NCI-H2171 (cell line): ENCODE data around the gene LDLRAD3.
"Not testable (repeated sequence)": the region's sequence is repeated elsewhere in the genome, so short reads cannot be mapped to it uniquely, and the experiment has no call there.

Experiments used
- DNase-seq: peaks from one replicate; lab custom pipeline; 2025; lab: John Stamatoyannopoulos, UW

Gene LDLRAD3

GRCh38 chr11:36164506-36165250, 220.8 kb downstream of the LDLRAD3 start:
- DNase-seq = no peak

GRCh38 chr11:36165621-36166397, 221.9 kb downstream of the LDLRAD3 start:
- peak; percentile 36 for DNase-seq

DNA sequence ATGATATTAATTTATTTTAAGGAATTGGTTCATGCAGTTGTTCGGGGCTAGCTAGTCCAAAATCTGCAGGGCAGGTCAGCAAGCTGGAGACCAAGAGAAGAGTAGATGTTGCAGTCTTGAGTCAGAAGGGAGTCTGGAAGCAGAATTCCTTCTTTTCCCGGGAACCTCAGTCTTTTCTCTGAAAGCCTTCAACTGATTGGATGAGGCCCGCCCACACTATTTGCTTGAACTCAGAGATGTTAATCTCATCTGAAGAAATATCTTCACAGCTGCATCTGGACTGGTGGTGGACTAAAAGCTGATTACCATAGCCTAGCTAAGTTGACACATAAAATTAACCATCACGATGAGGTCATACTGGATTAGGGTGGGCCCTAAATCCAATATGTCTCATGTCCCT, 223.2 kb downstream of the LDLRAD3 start:
- DNase-seq = no peak

DNA sequence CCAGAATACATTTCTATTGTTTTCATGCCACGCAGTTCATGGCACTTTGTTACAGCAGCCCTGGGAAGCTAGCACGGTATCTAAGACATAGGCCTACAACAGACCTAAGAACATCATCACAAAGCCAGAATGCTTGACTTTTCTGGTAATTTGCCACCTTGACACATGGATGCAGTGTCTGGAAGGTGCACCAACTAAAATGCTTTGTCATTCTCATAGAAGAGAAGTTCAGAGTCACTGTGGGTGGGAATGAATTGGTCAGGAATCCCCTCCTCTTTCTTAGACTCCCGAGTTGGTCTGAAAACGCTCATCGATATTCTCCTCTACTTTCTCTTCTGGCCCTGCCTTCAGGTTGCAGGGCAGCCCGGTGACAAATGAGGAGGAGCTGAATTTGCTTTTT, 223.9 kb downstream of the LDLRAD3 start:
- DNase-seq = no peak

DNA sequence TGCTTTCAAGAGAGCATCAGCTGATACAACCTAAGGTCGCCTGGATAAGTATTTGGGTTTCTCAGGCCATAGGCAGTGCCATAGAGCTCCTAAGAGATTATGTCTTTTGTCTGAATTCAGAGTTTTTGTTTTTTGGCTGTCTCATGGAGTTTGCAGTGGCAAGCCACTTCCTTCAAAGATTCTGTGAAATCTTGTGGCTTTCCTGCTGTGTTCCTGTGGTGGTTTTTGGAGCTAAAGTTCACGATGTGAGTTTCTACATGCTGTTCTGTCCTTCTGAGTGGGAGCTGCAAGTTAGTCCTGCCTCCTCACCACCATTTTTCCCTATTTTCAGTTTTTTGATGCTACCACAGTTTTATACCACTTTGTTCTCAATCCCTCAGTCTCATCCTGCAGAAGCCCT, 234.0 kb downstream of the LDLRAD3 start:
- DNase-seq = no peak

DNA sequence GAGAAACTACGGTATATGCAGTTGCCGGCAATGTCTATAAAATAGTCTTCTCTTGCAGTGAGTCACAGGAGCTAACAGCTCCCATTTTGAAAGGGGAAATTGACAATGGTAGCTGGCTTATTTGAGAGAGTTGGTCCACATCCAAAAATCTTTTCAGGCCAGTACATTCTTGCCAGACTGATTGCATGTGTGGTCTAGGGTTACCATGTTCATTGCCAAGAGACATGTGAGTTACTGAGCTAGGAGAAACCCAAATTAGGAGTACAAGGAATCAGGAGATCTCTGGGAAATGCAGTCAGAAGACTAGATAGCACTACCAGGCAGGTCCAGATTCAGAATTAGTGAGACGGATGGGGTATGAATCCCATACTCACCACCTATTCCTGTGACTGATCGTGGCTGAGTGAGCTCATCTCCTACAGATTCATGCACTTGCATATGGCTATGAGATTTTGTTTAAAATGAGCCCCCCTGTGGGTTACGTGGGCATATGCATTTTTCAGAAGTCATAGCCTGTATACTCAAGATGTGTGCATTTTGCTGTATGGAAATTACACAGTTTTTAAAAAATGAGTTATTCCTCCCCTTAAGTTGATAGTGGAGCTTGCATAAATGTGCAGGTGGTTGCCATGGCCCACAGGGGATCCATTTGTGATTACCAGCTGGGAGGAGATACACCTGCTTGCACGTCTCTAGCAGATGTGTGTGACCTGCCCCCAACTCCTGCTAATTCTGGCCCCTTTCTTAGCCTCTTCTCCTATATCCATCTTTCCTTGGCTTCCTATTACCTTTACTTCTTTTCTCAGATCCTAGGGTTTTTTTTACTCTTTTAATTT, 242.7 kb downstream of the LDLRAD3 start:
- DNase-seq = peak; percentile 98

GRCh38 chr11:36187622-36188021, 243.8 kb downstream of the LDLRAD3 start:
- no peak for DNase-seq

DNA sequence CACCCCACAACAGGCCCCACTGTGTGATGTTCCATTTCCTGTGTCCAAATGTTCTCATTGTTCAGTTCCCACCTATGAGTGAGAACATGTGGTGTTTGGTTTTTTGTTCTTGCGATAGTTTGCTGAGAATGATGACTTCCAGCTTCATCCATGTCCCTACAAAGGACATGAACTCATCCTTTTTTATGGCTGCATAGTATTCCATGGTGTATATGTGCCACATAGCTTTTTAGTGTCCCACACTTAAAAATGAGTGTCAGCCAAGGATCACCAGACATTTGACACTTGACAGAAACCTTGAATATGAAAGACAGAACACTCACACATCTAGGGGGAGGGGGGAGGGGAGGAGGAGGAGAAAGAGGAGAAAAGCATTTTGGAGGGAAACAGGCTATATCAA, 245.9 kb downstream of the LDLRAD3 start:
- not testable (repeated sequence) for DNase-seq

- no peak for DNase-seq
Measured at GRCh38 chr11:36191941-36192340, 248.1 kb downstream of the LDLRAD3 start.

DNA sequence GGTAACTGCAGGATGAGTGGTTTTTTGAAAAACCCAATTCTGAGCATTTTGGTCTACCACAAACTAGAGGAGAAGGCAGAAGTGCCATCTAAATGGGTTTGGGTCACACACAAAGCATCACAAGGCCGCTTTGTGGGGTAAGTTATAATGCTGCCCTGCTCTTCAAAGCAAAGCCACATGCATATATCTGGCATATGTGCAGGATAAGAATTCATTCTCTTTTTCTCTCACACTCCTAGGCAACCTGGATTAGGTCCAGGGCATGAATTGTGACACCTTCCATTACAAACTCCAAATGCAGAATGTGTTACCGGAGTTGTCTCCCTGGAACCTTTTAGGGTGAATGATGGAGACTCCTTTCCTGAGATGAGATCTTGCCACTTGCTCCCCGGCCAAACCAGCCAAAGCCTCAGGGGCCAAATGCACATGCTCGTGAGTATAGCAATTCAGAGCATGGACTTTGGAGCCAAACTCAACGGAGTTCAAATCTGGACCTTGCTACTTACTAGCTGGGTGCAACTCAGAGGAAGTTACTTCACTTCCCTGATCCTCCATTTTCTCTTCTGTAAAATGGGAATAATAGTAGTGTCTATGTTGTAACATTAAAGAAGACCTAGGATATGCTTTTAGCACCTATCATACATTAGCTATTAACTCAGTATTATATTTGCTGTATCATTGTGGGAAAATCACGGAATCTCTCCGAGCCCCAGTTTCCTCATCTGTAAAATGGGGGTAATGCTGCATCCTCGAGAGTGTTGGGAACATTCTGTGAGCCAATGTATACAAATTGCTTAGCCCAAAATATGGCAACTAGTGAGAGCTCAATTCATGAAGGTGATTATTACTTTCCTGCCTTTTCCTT, 248.8 kb downstream of the LDLRAD3 start:
- no peak for DNase-seq

GRCh38 chr11:36193290-36193619, 249.4 kb downstream of the LDLRAD3 start:
- no peak for DNase-seq

- no peak for DNase-seq
Measured at GRCh38 chr11:36193721-36194120, 249.9 kb downstream of the LDLRAD3 start.

GRCh38 chr11:36195496-36196354, 251.9 kb downstream of the LDLRAD3 start:
- peak; percentile 95 for DNase-seq

DNA sequence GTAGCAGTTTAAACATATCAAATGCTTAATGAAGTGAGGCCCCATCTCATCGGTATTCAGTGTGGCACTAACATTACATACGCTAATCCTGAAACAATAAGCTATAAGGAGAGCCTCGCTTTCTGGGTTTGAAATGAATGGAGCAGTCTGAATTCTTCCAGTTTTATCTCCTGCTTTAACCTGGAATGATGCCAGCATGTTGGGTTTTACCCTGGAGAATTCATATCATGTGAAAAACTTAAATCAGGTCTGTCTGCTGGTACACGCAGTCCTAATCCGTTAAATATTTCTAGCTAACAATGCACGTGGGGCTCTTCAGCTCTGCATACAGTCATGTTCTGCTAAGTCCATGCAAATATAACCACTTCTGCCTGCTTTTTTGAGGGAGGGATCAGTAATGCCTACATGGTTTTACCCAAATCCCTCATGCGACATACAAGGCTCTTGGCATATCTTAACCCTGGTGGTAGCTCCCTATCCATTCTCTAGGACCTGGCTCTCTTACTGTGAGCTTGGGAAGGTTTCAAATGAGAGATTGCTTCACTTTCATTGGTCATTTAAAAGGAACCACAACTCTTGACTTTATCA, 252.6 kb downstream of the LDLRAD3 start:
- DNase-seq = peak; percentile 70

GRCh38 chr11:36201411-36201810, 257.5 kb downstream of the LDLRAD3 start:
- no peak for DNase-seq

DNA sequence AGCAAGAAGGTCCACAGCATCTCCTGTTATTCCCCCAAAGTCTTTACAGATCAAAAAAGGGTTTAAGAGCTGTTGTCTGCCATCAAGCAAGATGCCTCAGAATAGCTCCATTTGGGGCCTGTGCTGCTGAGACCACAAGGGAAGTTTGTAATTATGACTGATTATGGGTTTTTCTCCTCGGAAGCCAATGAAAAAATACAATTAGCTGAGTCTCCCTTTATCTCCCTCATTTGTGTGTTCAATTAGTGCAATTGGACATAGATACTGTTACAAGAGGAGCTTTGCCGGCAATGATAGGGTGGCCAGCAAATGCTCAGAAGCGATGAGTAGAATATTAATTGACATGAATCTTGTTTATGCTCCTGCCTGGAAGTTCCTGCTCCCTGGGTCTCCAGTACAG, 261.7 kb downstream of the LDLRAD3 start:
- DNase-seq = no peak

GRCh38 chr11:36210529-36210928, 266.7 kb downstream of the LDLRAD3 start:
- DNase-seq = no peak

DNA sequence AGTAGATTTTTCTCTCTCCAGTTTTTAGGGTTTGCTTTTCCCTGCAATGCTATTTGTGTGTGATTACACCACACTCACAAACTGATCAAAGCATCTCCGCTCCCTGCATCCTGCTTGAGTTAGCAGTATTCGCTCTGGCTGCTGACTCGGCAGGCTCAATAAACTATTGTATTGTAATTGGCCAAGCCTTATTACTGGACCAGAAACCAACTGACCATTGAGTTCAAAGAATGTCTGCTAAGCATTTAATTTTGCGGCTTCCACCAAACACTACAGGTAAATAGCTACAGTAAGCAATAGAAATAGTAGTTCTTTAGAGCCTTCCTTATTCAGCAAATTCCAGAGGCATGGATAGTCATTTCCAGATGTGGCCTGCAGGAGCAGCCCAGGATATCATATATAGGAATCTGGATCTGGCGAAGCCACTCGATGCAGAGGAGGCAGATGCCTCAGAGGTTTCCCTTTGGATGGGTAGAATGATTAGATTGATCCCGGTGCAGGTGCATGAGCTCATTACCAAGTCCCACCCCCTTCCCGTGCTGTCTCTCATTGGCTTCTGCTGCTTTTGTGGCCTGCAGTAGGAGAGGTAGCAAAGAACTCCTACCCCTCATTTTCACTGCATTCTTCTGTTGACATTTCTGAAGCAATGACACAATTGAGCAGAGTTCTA, 268.0 kb downstream of the LDLRAD3 start:
- DNase-seq = no peak

- peak; percentile 86 for DNase-seq
Measured at GRCh38 chr11:36212564-36213392, 268.9 kb downstream of the LDLRAD3 start.
